Fibroblast of pulmonary artery (primary cell): ENCODE data around the gene MGLL.

ENCODE experiments used
- DNase-seq: peaks from one replicate; pipeline ENCODE4 v3.0.0-alpha.2; 2010; ENCODE audit warnings: low read depth
- H3K4me3 ChIP-seq: replicated peaks from 2 replicates; pipeline ENCODE4 v1.5.1; 2011; ENCODE audit warnings: low read depth, mild to moderate bottlenecking, control low read depth, low read length, moderate library complexity
- CTCF ChIP-seq: IDR thresholded peaks from 2 replicates; pipeline ENCODE4 v1.5.1; 2011; ENCODE audit warnings: mild to moderate bottlenecking, control low read depth, low read length, inconsistent platforms; ENCODE audit errors: missing control alignments

MGLL gene

GRCh38 chr3:127740136-127740915 lies 82.0 kb downstream of the MGLL start:
- H3K4me3 ChIP-seq: no peak overlapping the region
- no peak for DNase-seq
- TF ChIP-seq CTCF: no peak

GRCh38 chr3:127739347-127740135 lies 82.8 kb downstream of the MGLL start:
- no peak overlapping the region for H3K4me3 ChIP-seq
- DNase-seq: no peak
- TF ChIP-seq CTCF: no peak

DNA sequence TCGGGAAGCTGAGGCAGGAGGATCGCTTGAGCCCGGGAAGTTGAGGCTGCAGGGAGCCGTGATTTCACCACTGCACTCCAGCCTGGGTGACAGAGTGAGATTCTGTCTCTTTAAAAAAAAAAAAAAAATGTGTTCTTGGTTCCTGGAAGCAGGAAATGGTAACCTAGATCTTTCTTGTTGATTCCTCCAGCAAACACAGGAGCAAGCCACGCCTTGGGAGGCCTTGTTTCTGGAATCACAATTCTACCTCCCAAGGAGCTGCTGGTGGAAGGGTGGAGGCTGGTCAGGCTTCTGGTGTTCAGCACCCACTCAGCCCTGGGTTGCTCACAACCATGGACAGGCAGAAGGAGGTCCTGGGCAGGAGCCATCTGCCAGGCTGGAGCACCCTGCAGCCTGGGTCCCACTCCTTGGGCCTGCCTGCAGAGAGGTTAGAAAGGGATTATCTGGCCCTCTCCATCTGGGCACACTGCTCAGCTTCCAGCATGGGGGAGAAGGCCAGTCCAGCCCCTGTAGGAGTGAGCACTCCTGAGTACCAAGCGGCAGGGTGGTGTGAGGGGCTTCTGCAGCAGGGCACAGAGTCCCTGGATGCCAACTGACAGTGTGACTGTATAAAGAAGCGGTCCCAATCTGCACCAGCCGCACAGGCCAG lies 84.0 kb downstream of the MGLL start:
- peak; percentile 58 for DNase-seq
- H3K4me3 ChIP-seq: no peak overlapping the region
- no peak for TF ChIP-seq CTCF

GRCh38 chr3:127736801-127737539 lies 85.3 kb downstream of the MGLL start:
- no peak for DNase-seq
- no peak for TF ChIP-seq CTCF

GRCh38 chr3:127735767-127736693 lies 86.3 kb downstream of the MGLL start:
- TF ChIP-seq CTCF: no peak
- DNase-seq: peak; percentile 72
- no peak overlapping the region for H3K4me3 ChIP-seq

More at GRCh38 chr3:127736801-127737539, 85.3 kb downstream of the MGLL start:
- H3K4me3 ChIP-seq: no peak overlapping the region
